ENCODE results near the gene NLRP7.
"Not testable (repeated sequence)": the region's sequence is repeated elsewhere in the genome, so short reads cannot be mapped to it uniquely, and the experiment has no call there.

- TF ChIP-seq CTCF, POLR2A (IDR thresholded peaks at IDR 0.05): not testable (repeated sequence)
Observed at GRCh38 chr19:54894106-54894505, 53.2 kb downstream of the NLRP7 start.
